Endothelial cell of umbilical vein (primary cell): ENCODE measurements around the gene ATXN7. TPM values are rescaled to one million over a fixed set of nuclear protein-coding genes. Genes with fewer than 3 reads are reported as not detected.

ENCODE experiments used
- BruUV-seq: library from RNA; stranded (reverse); fragments of 400-500 nt; replicated peaks from 2 replicates; lab custom pipeline; 2021; lab: Mats Ljungman, UMichigan
- CTCF ChIA-PET: fragments of 300-600, 350-600 bp; sonication (Branson Sonifier 250); formaldehyde crosslinking; loops from one replicate; lab custom pipeline; 2021; ENCODE audit warnings: antibody characterized with exemption, inconsistent platforms; lab: Charles Lee
- POLR2A ChIA-PET: fragments of 300-600, 350-600 bp; sonication (Branson Sonifier 250); formaldehyde crosslinking; loops from one replicate; lab custom pipeline; 2021; ENCODE audit warnings: antibody characterized with exemption, inconsistent platforms; lab: Charles Lee
- DNase-seq: peaks from one replicate; pipeline ENCODE4 v3.0.0-alpha.2; 2011; ENCODE audit warnings: low read depth, low spot score
- FAIRE-seq: peaks from 2 replicates; lab custom pipeline; 2011; peaks lifted over from hg19 to GRCh38; lab: Jason Lieb, UNC
- H2AFZ ChIP-seq: 2 replicates; pipeline ENCODE4 v1.6.0; 2012; ENCODE audit warnings: low read depth, low read length, control low read depth, inconsistent platforms
- H3K27ac ChIP-seq: 2 replicates; pipeline ENCODE4 v1.5.1; 2011; ENCODE audit warnings: low read depth, mild to moderate bottlenecking, control low read depth, low read length, moderate library complexity; ENCODE audit not compliant: insufficient read depth
- H3K27me3 ChIP-seq, 2 experiments: 2 replicates each; pipeline versions ENCODE4 v1.6.0 to v1.6.1; 2011; ENCODE audit warnings: low read length in 2 of 2, mixed read lengths in 1 of 2; ENCODE audit not compliant: control insufficient read depth in 2 of 2, insufficient read depth in 2 of 2
- H3K36me3 ChIP-seq, 2 experiments: 2 replicates in 1 of 2; 3 replicates in 1 of 2; pipeline ENCODE4 v1.5.1; 2011; ENCODE audit warnings: low read length in 2 of 2, mild to moderate bottlenecking in 1 of 2, moderate library complexity in 1 of 2; ENCODE audit not compliant: control insufficient read depth in 2 of 2, insufficient read depth in 2 of 2; ENCODE audit errors: extremely low read depth in 1 of 2
- H3K4me1 ChIP-seq: 3 replicates; pipeline ENCODE4 v1.5.1; 2011; ENCODE audit warnings: mild to moderate bottlenecking, low read length; ENCODE audit not compliant: control insufficient read depth, insufficient read depth; ENCODE audit errors: extremely low read depth
- H3K4me2 ChIP-seq: 2 replicates; pipeline ENCODE4 v1.6.1; 2011; ENCODE audit warnings: low read length, control low read depth, mixed read lengths; ENCODE audit not compliant: insufficient read depth
- H3K4me3 ChIP-seq, 3 experiments: fragments of 200-600 bp in 1 of 3; sonication (generic), shearing (Covaris generic) in 1 of 3; replicated peaks in 1 of 3; 2 replicates each; pipeline ENCODE4 v1.5.1; 2011 to 2016; ENCODE audit warnings: control low read depth in 3 of 3, low read length in 3 of 3, mild to moderate bottlenecking in 2 of 3, inconsistent platforms in 1 of 3, low read depth in 1 of 3, moderate library complexity in 1 of 3; ENCODE audit not compliant: insufficient read depth in 1 of 3
- H3K79me2 ChIP-seq: 2 replicates; pipeline ENCODE4 v1.6.0; 2012; ENCODE audit warnings: low read length, inconsistent platforms; ENCODE audit not compliant: control insufficient read depth, insufficient read depth
- H3K9ac ChIP-seq: replicated peaks from 2 replicates; pipeline ENCODE3; 2011; ENCODE audit warnings: low read length, control low read depth; ENCODE audit not compliant: insufficient read depth; ENCODE audit errors: extremely low read depth
- H3K9me1 ChIP-seq: replicated peaks from 3 replicates; pipeline ENCODE4 v1.6.0; 2011; ENCODE audit warnings: mild to moderate bottlenecking, low read length; ENCODE audit not compliant: control insufficient read depth, insufficient read depth; ENCODE audit errors: extremely low read depth
- H3K9me3 ChIP-seq: replicated peaks from 2 replicates; pipeline ENCODE4 v1.5.1; 2012; ENCODE audit warnings: low read length, inconsistent platforms; ENCODE audit not compliant: control insufficient read depth, insufficient read depth
- H4K20me1 ChIP-seq: replicated peaks from 2 replicates; pipeline ENCODE3; 2011; ENCODE audit warnings: mild to moderate bottlenecking, low read length; ENCODE audit not compliant: control insufficient read depth, insufficient read depth; ENCODE audit errors: extremely low read depth
- EZH2 ChIP-seq: IDR thresholded peaks from 2 replicates; pipeline ENCODE4 v1.6.1; 2012; ENCODE audit warnings: borderline replicate concordance, low read depth, mild to moderate bottlenecking, moderate library complexity, low read length, inconsistent platforms; ENCODE audit not compliant: severe bottlenecking
- FOS ChIP-seq: IDR thresholded peaks from 2 replicates; pipeline ENCODE4 v1.6.1; 2011; ENCODE audit warnings: mild to moderate bottlenecking, low read length, moderate library complexity, borderline replicate concordance; ENCODE audit not compliant: insufficient read depth
- GATA2 ChIP-seq: IDR thresholded peaks from 2 replicates; pipeline ENCODE4 v1.7.0; 2011; ENCODE audit warnings: low read depth, mild to moderate bottlenecking, moderate library complexity, mixed read lengths, low read length; ENCODE audit not compliant: insufficient read length, insufficient read depth
- JUN ChIP-seq: IDR thresholded peaks from 2 replicates; pipeline ENCODE4 v1.6.1; 2011; ENCODE audit warnings: borderline replicate concordance, low read depth; ENCODE audit not compliant: insufficient read length, insufficient read depth
- MYC ChIP-seq: IDR thresholded peaks from one replicate; pipeline ENCODE4 v1.6.1; 2011; ENCODE audit warnings: mild to moderate bottlenecking, low read depth, low read length
- POLR2A ChIP-seq: IDR thresholded peaks from 2 replicates; pipeline ENCODE4 v1.6.1; 2012; ENCODE audit warnings: low read depth, mild to moderate bottlenecking, control low read depth, low read length
- POLR2AphosphoS5 ChIP-seq: IDR thresholded peaks from 2 replicates; pipeline ENCODE4 v1.6.1; 2012; ENCODE audit warnings: low read depth, mild to moderate bottlenecking, control low read depth, low read length, moderate library complexity; ENCODE audit not compliant: insufficient read depth
- dilution Hi-C: fragments of 300-500 bp; cut with MboI; formaldehyde crosslinking; loops from one replicate; pipeline ENCODE4 v1.15.0; 2019; ENCODE audit warnings: low sequenced_read_pairs; ENCODE audit not compliant: extremely low pct_ligation_motif_present
- intact Hi-C: fragments of 100-400 bp; cut with micrococcal nuclease; formaldehyde crosslinking; loops from one replicate; pipeline ENCODE4 v1.10.0; 2022
- polyA plus RNA-seq, 4 experiments: library from polyadenylated mRNA; depleted of rRNA in 3 of 4; stranded (reverse) in 3 of 4; unstranded in 1 of 4; fragments of >200 nt; gene quantifications; 2 replicates each; pipeline versions ENCODE4 v1.2.1 to v1.2.3, GENCODE V29; 2011 to 2012; ENCODE audit warnings: missing spikeins in 1 of 4
- total RNA-seq: library from RNA; stranded (reverse); gene quantifications from 2 replicates; pipeline ENCODE4 v1.2.3, GENCODE V29; 2021
- TF ChIP-seq, protein P1 (sequence below), 2 donors: IDR thresholded peaks; 1 replicate in 1 of 2; 2 replicates in 1 of 2; pipeline ENCODE4 v1.5.1; 2011; ENCODE audit warnings: low read length in 2 of 2, mild to moderate bottlenecking in 2 of 2, moderate library complexity in 2 of 2, control low read depth in 1 of 2, inconsistent platforms in 1 of 2, low read depth in 1 of 2; ENCODE audit not compliant: insufficient read depth in 1 of 2; ENCODE audit errors: extremely low read depth in 1 of 2
- TF ChIP-seq, protein P2 (sequence below): IDR thresholded peaks from 2 replicates; pipeline ENCODE4 v1.6.1; 2011; ENCODE audit not compliant: insufficient read depth, insufficient read length

Gene ATXN7
- total and polyA plus RNA-seq, 2 donors (not counting 3 experiments of a cell fraction or from before 2014, with no cell fraction given): 21.2 to 34.7 TPM

DNA sequence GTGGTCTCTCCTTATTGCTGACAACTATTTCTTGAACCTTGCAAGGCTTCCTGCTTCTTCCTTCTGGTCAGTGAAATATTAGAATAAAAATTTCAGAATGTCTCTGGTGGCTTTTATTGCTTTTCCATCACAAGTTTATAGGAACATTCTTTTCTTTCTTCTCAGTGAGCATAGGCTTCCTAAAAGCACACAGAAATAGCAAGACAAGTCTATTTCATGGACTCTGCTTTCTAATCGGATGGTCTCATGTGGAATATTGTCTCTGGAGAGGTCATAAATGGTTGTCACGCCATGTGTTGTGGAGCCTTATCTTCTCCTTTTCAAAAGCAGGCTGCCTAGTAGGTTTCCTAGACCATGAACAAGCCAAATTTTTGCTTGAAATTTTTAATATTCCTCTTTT, 169.4 kb downstream of the ATXN7 start:
- no TSS peak for BruUV-seq

More for the DNA sequence above, 169.4 kb downstream of the ATXN7 start:
- ChIA-PET POLR2A (no interaction called here), CTCF (interaction anchor here (1.0 to 6.7 kb wide), 4 partner anchors 192 to 452 kb away, joined by 3 to 62 read pairs (median 4); no protein-coding TSS in a partner anchor)
- no peak overlapping the region for H3K27ac ChIP-seq
- H3K4me2 ChIP-seq: no peak overlapping the region
- dilution Hi-C loops: loop anchor here (25.0 kb wide), 1 partner anchor 429 kb away; no protein-coding TSS in a partner anchor
- H3K36me3 ChIP-seq: no peaks in the 10 kb centered on the region
- TF ChIP-seq POLR2AphosphoS5: no peak
- TF ChIP-seq GATA2: no peak
- no peak for TF ChIP-seq FOS
- no peak for TF ChIP-seq POLR2A
- no peak for TF ChIP-seq EZH2
- TF ChIP-seq, protein P1, sequence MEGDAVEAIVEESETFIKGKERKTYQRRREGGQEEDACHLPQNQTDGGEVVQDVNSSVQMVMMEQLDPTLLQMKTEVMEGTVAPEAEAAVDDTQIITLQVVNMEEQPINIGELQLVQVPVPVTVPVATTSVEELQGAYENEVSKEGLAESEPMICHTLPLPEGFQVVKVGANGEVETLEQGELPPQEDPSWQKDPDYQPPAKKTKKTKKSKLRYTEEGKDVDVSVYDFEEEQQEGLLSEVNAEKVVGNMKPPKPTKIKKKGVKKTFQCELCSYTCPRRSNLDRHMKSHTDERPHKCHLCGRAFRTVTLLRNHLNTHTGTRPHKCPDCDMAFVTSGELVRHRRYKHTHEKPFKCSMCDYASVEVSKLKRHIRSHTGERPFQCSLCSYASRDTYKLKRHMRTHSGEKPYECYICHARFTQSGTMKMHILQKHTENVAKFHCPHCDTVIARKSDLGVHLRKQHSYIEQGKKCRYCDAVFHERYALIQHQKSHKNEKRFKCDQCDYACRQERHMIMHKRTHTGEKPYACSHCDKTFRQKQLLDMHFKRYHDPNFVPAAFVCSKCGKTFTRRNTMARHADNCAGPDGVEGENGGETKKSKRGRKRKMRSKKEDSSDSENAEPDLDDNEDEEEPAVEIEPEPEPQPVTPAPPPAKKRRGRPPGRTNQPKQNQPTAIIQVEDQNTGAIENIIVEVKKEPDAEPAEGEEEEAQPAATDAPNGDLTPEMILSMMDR (IDR thresholded peaks at IDR 0.05; ENCODE audit: extremely low read depth in 1 of 2, insufficient read depth in 1 of 2, low read depth in 1 of 2, low read length in 2 of 2): no peak
- TF ChIP-seq JUN: no peak
- no peak for TF ChIP-seq MYC
- TF ChIP-seq, protein P2, sequence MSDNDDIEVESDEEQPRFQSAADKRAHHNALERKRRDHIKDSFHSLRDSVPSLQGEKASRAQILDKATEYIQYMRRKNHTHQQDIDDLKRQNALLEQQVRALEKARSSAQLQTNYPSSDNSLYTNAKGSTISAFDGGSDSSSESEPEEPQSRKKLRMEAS: no peak
- DNase-seq: no peak
- no peak overlapping the region for H2AFZ ChIP-seq
- peaks cover 15 to 29% of the 10 kb centered on the region in 2 experiments for H3K27me3 ChIP-seq
- H3K79me2 ChIP-seq: no peaks in the 10 kb centered on the region
- no peaks in the 10 kb centered on the region for H4K20me1 ChIP-seq
- FAIRE-seq: no peak
- no peaks in the 10 kb centered on the region for H3K9me3 ChIP-seq
- intact Hi-C loops: no loop called here
- no peaks in the 10 kb centered on the region for H3K9me1 ChIP-seq
- no peak overlapping the region for H3K9ac ChIP-seq
- no peak overlapping the region for H3K4me3 ChIP-seq
- H3K4me1 ChIP-seq: no peaks in the 10 kb centered on the region
